GM10248 (cell line): ENCODE measurements around the gene PCNX1.
"Not testable (repeated sequence)": the region's sequence is repeated elsewhere in the genome, so short reads cannot be mapped to it uniquely, and the experiment has no call there.

ENCODE experiments used
- CTCF ChIA-PET: fragments of 300-600 bp; sonication (Branson Sonifier 250); formaldehyde crosslinking; extraction: SDS; loops from one replicate; lab custom pipeline; 2021; ENCODE audit warnings: antibody characterized with exemption; lab: Yijun Ruan, JAX
- POLR2A ChIA-PET: fragments of 350-650 bp; sonication (Branson Sonifier 250); formaldehyde crosslinking; extraction: SDS; loops from one replicate; lab custom pipeline; 2020; ENCODE audit warnings: antibody characterized with exemption; lab: Yijun Ruan, JAX
- DNase-seq: peaks from one replicate; pipeline ENCODE4 v3.0.0; 2012; ENCODE audit errors: extremely low spot score
- TF ChIP-seq, protein P1 (sequence below): IDR thresholded peaks from 2 replicates; pipeline ENCODE4 v1.5.1; 2012; ENCODE audit warnings: mild to moderate bottlenecking, low read depth; ENCODE audit errors: extremely low read depth, missing control alignments, control extremely low read depth

PCNX1 gene

DNA sequence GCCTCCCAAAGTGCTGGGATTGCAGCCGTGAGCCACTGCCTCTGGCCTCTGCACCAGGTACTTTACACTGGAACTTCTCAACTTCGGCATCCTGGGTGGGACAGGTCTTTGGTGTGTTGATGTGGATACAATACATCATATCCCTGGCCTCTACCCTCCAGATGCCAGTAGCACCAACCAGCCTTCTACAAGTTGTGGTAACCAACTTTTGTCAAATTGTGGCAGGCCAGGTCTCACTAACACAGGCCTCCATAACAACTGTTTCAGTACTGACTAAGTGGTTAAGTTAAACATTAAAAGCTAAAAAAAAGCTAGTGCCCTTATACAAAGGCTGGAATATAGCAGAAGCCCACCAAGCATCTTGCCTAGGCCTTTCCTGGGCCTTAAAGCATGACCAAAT, 232.9 kb downstream of the PCNX1 start:
- TF ChIP-seq, protein P1, sequence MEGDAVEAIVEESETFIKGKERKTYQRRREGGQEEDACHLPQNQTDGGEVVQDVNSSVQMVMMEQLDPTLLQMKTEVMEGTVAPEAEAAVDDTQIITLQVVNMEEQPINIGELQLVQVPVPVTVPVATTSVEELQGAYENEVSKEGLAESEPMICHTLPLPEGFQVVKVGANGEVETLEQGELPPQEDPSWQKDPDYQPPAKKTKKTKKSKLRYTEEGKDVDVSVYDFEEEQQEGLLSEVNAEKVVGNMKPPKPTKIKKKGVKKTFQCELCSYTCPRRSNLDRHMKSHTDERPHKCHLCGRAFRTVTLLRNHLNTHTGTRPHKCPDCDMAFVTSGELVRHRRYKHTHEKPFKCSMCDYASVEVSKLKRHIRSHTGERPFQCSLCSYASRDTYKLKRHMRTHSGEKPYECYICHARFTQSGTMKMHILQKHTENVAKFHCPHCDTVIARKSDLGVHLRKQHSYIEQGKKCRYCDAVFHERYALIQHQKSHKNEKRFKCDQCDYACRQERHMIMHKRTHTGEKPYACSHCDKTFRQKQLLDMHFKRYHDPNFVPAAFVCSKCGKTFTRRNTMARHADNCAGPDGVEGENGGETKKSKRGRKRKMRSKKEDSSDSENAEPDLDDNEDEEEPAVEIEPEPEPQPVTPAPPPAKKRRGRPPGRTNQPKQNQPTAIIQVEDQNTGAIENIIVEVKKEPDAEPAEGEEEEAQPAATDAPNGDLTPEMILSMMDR: no peak
- CTCF ChIA-PET: interaction anchor here (1.0 to 11.4 kb wide), 6 partner anchors 12 to 715 kb away, joined by 3 to 177 read pairs (median 14); no protein-coding TSS in a partner anchor
- POLR2A ChIA-PET: no interaction called here
- no peak for DNase-seq

DNA sequence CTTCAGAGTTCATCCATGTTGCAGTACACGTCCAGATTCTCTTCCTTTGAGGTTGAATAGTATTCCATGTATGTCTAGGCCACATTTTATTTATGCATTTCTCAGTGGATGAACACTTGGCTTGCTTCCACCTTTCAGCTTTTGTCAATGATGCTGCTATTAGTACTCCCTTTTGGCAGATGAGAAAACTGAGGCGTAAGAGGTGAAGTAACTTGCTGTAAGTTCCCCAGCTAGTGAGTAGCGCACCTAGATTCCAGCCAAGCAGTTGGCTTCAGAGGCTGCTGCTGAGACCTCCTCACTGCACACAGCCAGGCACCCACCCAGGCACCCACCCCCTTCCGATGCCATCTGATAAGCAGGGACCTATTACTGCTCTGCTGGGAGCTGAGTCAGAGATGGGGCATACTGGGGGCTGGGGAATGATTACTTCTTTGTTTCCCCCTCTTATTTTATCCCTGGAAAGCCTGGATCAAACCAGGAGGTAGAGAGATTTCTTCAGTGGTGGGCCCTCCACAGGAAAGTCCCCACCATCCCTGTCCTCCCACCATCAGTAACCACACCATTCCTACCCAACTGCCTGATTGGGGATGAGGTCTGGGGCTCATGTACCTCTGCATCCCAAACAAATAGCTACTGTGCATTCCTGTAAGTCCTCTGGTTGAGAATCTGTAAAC, 234.6 kb downstream of the PCNX1 start:
- DNase-seq: no peak
- ChIA-PET CTCF (interaction anchor here (0.8 to 11.4 kb wide), 10 partner anchors 9 to 714 kb away, joined by 3 to 177 read pairs (median 4); no protein-coding TSS in a partner anchor), POLR2A (no interaction called here)
- TF ChIP-seq, protein P1: no peak

DNA sequence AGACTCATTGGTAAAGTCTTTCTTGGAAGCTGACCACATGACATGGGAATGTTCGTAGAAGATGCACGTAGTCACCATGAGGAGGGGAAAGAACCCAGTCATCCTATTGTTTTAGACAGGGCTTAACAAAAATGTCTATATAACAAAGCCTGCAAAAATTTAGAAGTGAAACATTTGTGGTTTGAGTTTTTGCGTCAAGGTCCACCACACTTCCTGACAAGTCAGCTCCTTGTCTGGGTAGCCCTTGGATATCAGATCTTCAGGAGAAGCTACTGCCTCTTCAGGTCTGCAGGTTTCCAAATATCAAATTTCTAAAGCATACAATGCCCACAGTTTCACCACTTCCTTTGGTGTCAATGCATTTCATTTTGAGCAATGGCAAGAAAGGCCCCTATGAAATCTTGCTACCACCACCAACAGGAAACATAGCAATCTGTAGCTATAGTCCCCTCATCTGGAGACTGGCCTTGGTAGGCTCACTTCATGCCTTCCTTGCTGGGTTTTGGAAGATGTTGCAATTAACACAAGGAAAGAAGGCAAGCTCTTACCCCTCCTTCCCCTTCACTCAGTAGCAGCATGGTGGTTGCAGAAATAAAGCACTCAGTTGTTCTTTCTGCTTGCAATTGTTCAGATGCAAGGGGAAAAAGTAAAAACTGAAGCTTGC, 235.2 kb downstream of the PCNX1 start:
- DNase-seq: peak; percentile 39
- CTCF ChIA-PET: interaction anchor here (0.8 to 11.4 kb wide), 10 partner anchors 10 to 713 kb away, joined by 3 to 177 read pairs (median 4); no protein-coding TSS in a partner anchor
- TF ChIP-seq, protein P1: no peak
- POLR2A ChIA-PET: no interaction called here

DNA sequence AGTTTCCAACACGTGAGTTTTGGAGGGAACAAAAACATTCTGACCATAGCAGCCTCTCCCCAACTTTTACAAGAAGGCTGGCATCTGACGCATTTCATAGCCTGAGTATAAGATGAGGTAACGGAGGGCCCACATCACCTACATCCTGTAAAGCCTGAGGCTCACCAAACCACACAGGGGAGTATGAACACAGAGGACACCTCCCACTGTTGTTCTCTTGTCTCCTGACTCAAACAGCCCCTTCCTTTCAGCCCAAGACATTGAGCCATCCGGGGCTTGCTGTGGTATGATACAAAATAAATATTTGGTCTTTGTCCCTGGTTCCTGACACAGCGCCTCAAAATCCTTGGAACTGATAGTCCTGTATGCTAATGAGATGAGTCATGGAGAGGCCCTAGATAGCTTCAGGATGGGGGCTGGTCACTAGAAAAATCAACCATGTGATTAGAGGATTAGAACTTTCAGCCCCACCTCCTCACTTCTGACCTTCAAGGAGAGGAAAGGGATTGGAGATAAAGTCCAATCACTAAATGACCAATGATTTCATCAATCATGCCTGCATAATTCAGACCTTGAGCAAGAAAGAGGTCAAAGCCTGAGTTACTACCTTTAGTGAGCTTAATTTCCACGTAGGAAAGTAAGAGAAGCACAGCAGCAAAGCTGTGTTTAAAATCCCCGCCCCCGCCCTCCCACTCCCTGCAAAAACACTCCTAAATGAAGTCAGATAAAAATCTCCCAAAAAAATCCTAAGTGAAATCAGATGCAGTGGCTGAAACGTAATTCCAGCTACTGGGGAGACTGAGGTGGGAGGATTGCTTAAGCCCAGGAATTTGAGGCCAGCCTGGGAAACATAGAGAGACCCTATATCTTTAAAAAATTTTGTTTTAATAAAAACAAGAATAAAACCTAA, 236.4 kb downstream of the PCNX1 start:
- TF ChIP-seq, protein P1: no peak
- CTCF ChIA-PET: interaction anchor here (1.1 to 11.4 kb wide), 6 partner anchors 11 to 712 kb away, joined by 3 to 177 read pairs (median 4); no protein-coding TSS in a partner anchor
- DNase-seq: no peak
- POLR2A ChIA-PET: no interaction called here

DNA sequence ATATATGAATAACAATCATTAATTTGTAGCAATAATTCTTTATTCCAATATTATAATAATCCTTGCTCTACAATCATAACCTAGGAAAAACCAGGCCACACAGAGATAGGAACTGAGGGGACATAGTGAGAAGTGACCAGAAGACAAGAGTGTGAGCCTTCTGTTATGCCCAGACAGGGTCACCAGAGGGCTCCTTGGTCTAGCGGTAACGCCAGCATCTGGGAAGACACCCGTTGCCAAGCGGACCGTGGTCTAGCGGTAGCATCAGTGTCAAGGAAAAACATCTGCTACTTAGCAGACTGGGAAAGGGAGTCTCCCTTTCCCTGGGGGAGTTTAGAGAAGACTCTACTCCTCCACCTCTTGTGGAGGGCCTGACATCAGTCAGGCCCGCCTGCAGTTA, 240.1 kb downstream of the PCNX1 start:
- POLR2A ChIA-PET, CTCF ChIA-PET, DNase-seq: not testable (repeated sequence)

DNA sequence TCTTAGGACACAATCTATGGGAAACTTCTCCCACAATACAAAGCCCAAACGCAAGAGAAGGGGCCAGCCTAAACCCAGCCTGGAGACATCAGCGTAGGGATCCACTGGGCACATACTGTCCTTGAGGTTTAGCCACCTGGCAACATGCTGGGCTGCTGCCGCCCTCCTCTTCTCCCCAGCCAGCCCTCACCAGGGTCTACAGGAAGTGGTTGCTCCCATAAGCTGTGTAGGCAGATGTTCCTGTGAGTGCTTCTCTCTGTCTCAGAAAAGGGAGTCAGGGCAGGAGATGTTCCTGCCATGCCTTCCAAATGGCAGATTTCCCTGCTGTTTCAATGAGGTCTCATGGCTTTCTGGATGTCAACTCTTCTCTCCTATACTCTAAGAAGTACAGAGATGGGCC, 241.4 kb downstream of the PCNX1 start:
- DNase-seq: no peak
- POLR2A ChIA-PET: no interaction called here
- TF ChIP-seq, protein P1: no peak
- CTCF ChIA-PET: no interaction called here
